ENCODE measurements around the gene FAF1.
"Not testable (repeated sequence)": the region's sequence is repeated elsewhere in the genome, so short reads cannot be mapped to it uniquely, and the experiment has no call there.

Gene FAF1

GRCh38 chr1:51009381-51009780, 49.3 kb upstream of the FAF1 start:
- H3K4me1 ChIP-seq (ENCODE audit: control insufficient read depth, insufficient read depth, low read length), result no peaks in the 10 kb centered on the region
- TF ChIP-seq, protein P1, sequence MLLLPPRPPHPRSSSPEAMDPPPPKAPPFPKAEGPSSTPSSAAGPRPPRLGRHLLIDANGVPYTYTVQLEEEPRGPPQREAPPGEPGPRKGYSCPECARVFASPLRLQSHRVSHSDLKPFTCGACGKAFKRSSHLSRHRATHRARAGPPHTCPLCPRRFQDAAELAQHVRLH (tag by site-specific recombination; IDR thresholded peaks at IDR 0.05), result no peak
- no peak for TF ChIP-seq ZNF184 (tag by site-specific recombination; IDR thresholded peaks at IDR 0.05)
- TF ChIP-seq, protein P2, sequence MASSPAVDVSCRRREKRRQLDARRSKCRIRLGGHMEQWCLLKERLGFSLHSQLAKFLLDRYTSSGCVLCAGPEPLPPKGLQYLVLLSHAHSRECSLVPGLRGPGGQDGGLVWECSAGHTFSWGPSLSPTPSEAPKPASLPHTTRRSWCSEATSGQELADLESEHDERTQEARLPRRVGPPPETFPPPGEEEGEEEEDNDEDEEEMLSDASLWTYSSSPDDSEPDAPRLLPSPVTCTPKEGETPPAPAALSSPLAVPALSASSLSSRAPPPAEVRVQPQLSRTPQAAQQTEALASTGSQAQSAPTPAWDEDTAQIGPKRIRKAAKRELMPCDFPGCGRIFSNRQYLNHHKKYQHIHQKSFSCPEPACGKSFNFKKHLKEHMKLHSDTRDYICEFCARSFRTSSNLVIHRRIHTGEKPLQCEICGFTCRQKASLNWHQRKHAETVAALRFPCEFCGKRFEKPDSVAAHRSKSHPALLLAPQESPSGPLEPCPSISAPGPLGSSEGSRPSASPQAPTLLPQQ (tag by site-specific recombination; IDR thresholded peaks at IDR 0.05), result no peak
- TF ChIP-seq, protein P3, sequence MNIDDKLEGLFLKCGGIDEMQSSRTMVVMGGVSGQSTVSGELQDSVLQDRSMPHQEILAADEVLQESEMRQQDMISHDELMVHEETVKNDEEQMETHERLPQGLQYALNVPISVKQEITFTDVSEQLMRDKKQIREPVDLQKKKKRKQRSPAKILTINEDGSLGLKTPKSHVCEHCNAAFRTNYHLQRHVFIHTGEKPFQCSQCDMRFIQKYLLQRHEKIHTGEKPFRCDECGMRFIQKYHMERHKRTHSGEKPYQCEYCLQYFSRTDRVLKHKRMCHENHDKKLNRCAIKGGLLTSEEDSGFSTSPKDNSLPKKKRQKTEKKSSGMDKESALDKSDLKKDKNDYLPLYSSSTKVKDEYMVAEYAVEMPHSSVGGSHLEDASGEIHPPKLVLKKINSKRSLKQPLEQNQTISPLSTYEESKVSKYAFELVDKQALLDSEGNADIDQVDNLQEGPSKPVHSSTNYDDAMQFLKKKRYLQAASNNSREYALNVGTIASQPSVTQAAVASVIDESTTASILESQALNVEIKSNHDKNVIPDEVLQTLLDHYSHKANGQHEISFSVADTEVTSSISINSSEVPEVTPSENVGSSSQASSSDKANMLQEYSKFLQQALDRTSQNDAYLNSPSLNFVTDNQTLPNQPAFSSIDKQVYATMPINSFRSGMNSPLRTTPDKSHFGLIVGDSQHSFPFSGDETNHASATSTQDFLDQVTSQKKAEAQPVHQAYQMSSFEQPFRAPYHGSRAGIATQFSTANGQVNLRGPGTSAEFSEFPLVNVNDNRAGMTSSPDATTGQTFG (tag by site-specific recombination; IDR thresholded peaks at IDR 0.05; ENCODE audit: borderline replicate concordance), result no peak
- TF ChIP-seq ZNF623 (tag by site-specific recombination; IDR thresholded peaks at IDR 0.05), result no peak
- H3K36me3 ChIP-seq (ENCODE audit: control insufficient read depth in 2 of 2, insufficient read depth in 1 of 2, low read length in 2 of 2), result no peaks in the 10 kb centered on the region
- H3K4me3 ChIP-seq (ENCODE audit: low read depth, low read length), result no peak overlapping the region
- CTCF ChIA-PET, result interaction anchor here (1.1 kb wide), 1 partner anchor 14 kb away, joined by 5 read pairs; no protein-coding TSS in a partner anchor
- H3K9me3 ChIP-seq (ENCODE audit: control insufficient read depth, insufficient read depth, low read depth, low read length), result no peaks in the 10 kb centered on the region; the same call in 1 of the 2 replicates
- POLR2A ChIA-PET, result no interaction called here
- no peak overlapping the region for H3K27ac ChIP-seq (ENCODE audit: extremely low read depth, low read depth, low read length)

GRCh38 chr1:51005549-51005948, 45.5 kb upstream of the FAF1 start:
- H3K4me3 ChIP-seq (ENCODE audit: low read depth, low read length); H3K27ac ChIP-seq (ENCODE audit: extremely low read depth, low read depth, low read length); H3K9me3 ChIP-seq (ENCODE audit: control insufficient read depth, insufficient read depth, low read depth, low read length); H3K36me3 ChIP-seq (ENCODE audit: control insufficient read depth in 2 of 2, insufficient read depth in 1 of 2, low read length in 2 of 2); H3K4me1 ChIP-seq (ENCODE audit: control insufficient read depth, insufficient read depth, low read length); POLR2A ChIA-PET: not testable (repeated sequence)
- CTCF ChIA-PET, result interaction anchor here (0.6 kb wide), 1 partner anchor 88 kb away, joined by 3 read pairs; no protein-coding TSS in a partner anchor

DNA sequence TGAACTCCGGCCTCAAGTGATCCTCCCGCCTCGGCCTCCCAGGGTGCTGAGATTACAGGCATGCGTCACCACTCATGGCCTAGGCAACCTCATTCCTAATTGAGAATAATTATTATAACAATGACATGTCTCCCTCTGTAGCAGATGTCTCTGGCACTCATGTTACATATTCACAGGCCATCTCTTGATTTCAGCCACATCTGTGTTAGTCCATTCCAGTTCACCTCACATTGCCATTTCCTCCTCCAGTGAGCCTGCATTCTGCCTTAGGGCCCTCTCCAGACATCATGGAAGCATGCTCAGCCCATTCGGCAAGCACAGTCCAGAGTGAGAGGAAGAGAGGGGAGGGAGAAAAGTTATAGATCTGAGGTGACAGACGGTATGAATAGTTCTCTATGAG, 42.4 kb upstream of the FAF1 start:
- CTCF ChIA-PET, result interaction anchor here (0.9 kb wide), 1 partner anchor 190 kb away, joined by 5 read pairs; no protein-coding TSS in a partner anchor
- Histone ChIP-seq H3K4me1 (ENCODE audit: control insufficient read depth, insufficient read depth, low read length) (no peaks in the 10 kb centered on the region), H3K36me3 (ENCODE audit: control insufficient read depth in 2 of 2, insufficient read depth in 1 of 2, low read length in 2 of 2) (no peaks in the 10 kb centered on the region), H3K4me3 (ENCODE audit: low read depth, low read length) (no peak overlapping the region), H3K9me3 (ENCODE audit: control insufficient read depth, insufficient read depth, low read depth, low read length) (no peaks in the 10 kb centered on the region), H3K27ac (ENCODE audit: extremely low read depth, low read depth, low read length) (no peak overlapping the region)
- TF ChIP-seq ZBTB21 (tag by site-specific recombination; IDR thresholded peaks at IDR 0.05) (no peak), SALL2 (tag by site-specific recombination; IDR thresholded peaks at IDR 0.05; ENCODE audit: borderline replicate concordance) (no peak), PATZ1 (tag by site-specific recombination; IDR thresholded peaks at IDR 0.05) (no peak), ZNF23 (tag by site-specific recombination; IDR thresholded peaks at IDR 0.05; ENCODE audit: borderline replicate concordance) (no peak), ZNF16 (tag by site-specific recombination; IDR thresholded peaks at IDR 0.05; ENCODE audit: low read depth) (no peak), ZNF621 (tag by site-specific recombination; IDR thresholded peaks at IDR 0.05) (no peak)
- POLR2A ChIA-PET, result no interaction called here

- POLR2A ChIA-PET, result no interaction called here
- no peaks in the 10 kb centered on the region for H3K36me3 ChIP-seq (ENCODE audit: control insufficient read depth in 2 of 2, insufficient read depth in 1 of 2, low read length in 2 of 2)
- peaks cover 3% of the 10 kb centered on the region; the same call in 1 of the 2 replicates for H3K4me1 ChIP-seq (ENCODE audit: control insufficient read depth, insufficient read depth, low read length)
- no peaks in the 10 kb centered on the region for H3K9me3 ChIP-seq (ENCODE audit: control insufficient read depth, insufficient read depth, low read depth, low read length)
- H3K4me3 ChIP-seq (ENCODE audit: low read depth, low read length), result no peak overlapping the region
- CTCF ChIA-PET, result interaction anchor here (0.7 kb wide), 1 partner anchor 226 kb away, joined by 4 read pairs; no protein-coding TSS in a partner anchor
- TF ChIP-seq YY2 (tag by site-specific recombination; IDR thresholded peaks at IDR 0.05), result no peak
- H3K27ac ChIP-seq (ENCODE audit: extremely low read depth, low read depth, low read length), result no peak overlapping the region
Observed at GRCh38 chr1:51000651-51001050, 40.6 kb upstream of the FAF1 start.

Measured in HEK293 (cell line).